HUES48 (cell line): ENCODE data around the gene LY6G5C.
"Not testable (repeated sequence)": the region's sequence is repeated elsewhere in the genome, so short reads cannot be mapped to it uniquely, and the experiment has no call there.

Source experiments
- H3K27ac ChIP-seq: one replicate; pipeline ENCODE4 v1.7.0; 2013; ENCODE audit warnings: low read depth, low read length, inconsistent platforms
- H3K27me3 ChIP-seq: 2 replicates; pipeline ENCODE4 v1.6.1; 2013; ENCODE audit warnings: mild to moderate bottlenecking, low read length; ENCODE audit not compliant: control insufficient read depth, insufficient read depth
- H3K36me3 ChIP-seq: 2 replicates; pipeline ENCODE4 v1.6.1; 2013; ENCODE audit warnings: low read length; ENCODE audit not compliant: control insufficient read depth, insufficient read depth
- H3K4me1 ChIP-seq: 2 replicates; pipeline ENCODE4 v1.6.1; 2013; ENCODE audit warnings: mild to moderate bottlenecking, low read length; ENCODE audit not compliant: control insufficient read depth, insufficient read depth
- H3K4me3 ChIP-seq: 2 replicates; pipeline ENCODE4 v1.5.1; 2013; ENCODE audit warnings: mild to moderate bottlenecking, low read depth, low read length
- H3K9ac ChIP-seq: 2 replicates; pipeline ENCODE4 v1.6.1; 2013; ENCODE audit warnings: mild to moderate bottlenecking, low read depth, low read length, moderate library complexity
- H3K9me3 ChIP-seq: 2 replicates; pipeline ENCODE4 v1.6.1; 2013; ENCODE audit warnings: low read length; ENCODE audit not compliant: control insufficient read depth, insufficient read depth

The LY6G5C gene

GRCh38 chr6:31713465-31713864 is 32.6 kb upstream of the LY6G5C start:
- Histone ChIP-seq H3K4me3 (no peak overlapping the region), H3K36me3 (no peaks in the 10 kb centered on the region), H3K9me3 (no peaks in the 10 kb centered on the region), H3K27me3 (no peaks in the 10 kb centered on the region), H3K27ac (peak overlapping the region; percentile 80), H3K4me1 (peaks cover 27% of the 10 kb centered on the region), H3K9ac (no peak overlapping the region)

- Histone ChIP-seq H3K27ac (no peak overlapping the region), H3K9me3 (no peaks in the 10 kb centered on the region), H3K9ac (no peak overlapping the region), H3K4me3 (no peak overlapping the region), H3K36me3 (no peaks in the 10 kb centered on the region), H3K27me3 (no peaks in the 10 kb centered on the region), H3K4me1 (peaks cover 19% of the 10 kb centered on the region)
These were observed 31.4 kb upstream of the LY6G5C start for GRCh38 chr6:31712296-31712695.

- Histone ChIP-seq H3K9me3 (no peaks in the 10 kb centered on the region), H3K27me3 (no peaks in the 10 kb centered on the region), H3K36me3 (no peaks in the 10 kb centered on the region), H3K9ac (no peak overlapping the region), H3K4me3 (no peak overlapping the region), H3K27ac (no peak overlapping the region), H3K4me1 (peaks cover 19% of the 10 kb centered on the region)
These were observed 30.4 kb upstream of the LY6G5C start for GRCh38 chr6:31711233-31711632.

- Histone ChIP-seq H3K9ac (no peak overlapping the region), H3K36me3 (no peaks in the 10 kb centered on the region), H3K27ac (no peak overlapping the region), H3K4me3 (no peak overlapping the region), H3K9me3 (no peaks in the 10 kb centered on the region), H3K27me3 (no peaks in the 10 kb centered on the region), H3K4me1 (peaks cover 19% of the 10 kb centered on the region)
These were observed 29.8 kb upstream of the LY6G5C start for GRCh38 chr6:31710523-31711219.

- not testable (repeated sequence) for H3K9me3 ChIP-seq, H3K27ac ChIP-seq, H3K4me1 ChIP-seq, H3K9ac ChIP-seq, H3K4me3 ChIP-seq, H3K27me3 ChIP-seq, H3K36me3 ChIP-seq
These were observed 28.3 kb upstream of the LY6G5C start for GRCh38 chr6:31709157-31709556.

GRCh38 chr6:31708224-31708623 is 27.4 kb upstream of the LY6G5C start:
- H3K4me1 ChIP-seq = no peaks in the 10 kb centered on the region
- no peaks in the 10 kb centered on the region for H3K27me3 ChIP-seq
- no peak overlapping the region for H3K27ac ChIP-seq

GRCh38 chr6:31707701-31708100 is 26.8 kb upstream of the LY6G5C start:
- no peak overlapping the region for H3K4me3 ChIP-seq
- no peaks in the 10 kb centered on the region for H3K36me3 ChIP-seq
- H3K9ac ChIP-seq = no peak overlapping the region
- no peak overlapping the region for H3K27ac ChIP-seq
- H3K27me3 ChIP-seq = no peaks in the 10 kb centered on the region
- H3K4me1 ChIP-seq = no peaks in the 10 kb centered on the region
- H3K9me3 ChIP-seq = no peaks in the 10 kb centered on the region

More at GRCh38 chr6:31708224-31708623, 27.4 kb upstream of the LY6G5C start:
- H3K4me3 ChIP-seq = no peak overlapping the region
- H3K36me3 ChIP-seq = no peaks in the 10 kb centered on the region
- no peak overlapping the region for H3K9ac ChIP-seq
- H3K9me3 ChIP-seq = no peaks in the 10 kb centered on the region

GRCh38 chr6:31706599-31706998 is 25.7 kb upstream of the LY6G5C start, which contains the start of gene LY6G6F:
Gene LY6G6F, plus strand, starts transcription at chr6:31706866. Its CDS starts 41 bp downstream, at chr6:31706907.
- Histone ChIP-seq H3K9ac (no peak within 1 kb of the TSS), H3K4me3 (no peak within 1 kb of the TSS), H3K36me3 (no peaks in the 10 kb centered on the region), H3K4me1 (0 out of 2 replicates have a peak, but pooled peaks cover 7% of the 10 kb centered on the region), H3K9me3 (no peaks in the 10 kb centered on the region), H3K27me3 (no peaks in the 10 kb centered on the region), H3K27ac (no peak within 1 kb of the TSS)

GRCh38 chr6:31705931-31706330 is 25.1 kb upstream of the LY6G5C start:
- Histone ChIP-seq H3K27ac (no peak overlapping the region), H3K9ac (no peak overlapping the region), H3K4me3 (no peak overlapping the region), H3K27me3 (no peaks in the 10 kb centered on the region), H3K36me3 (no peaks in the 10 kb centered on the region; the same call in 1 of the 2 replicates), H3K9me3 (no peaks in the 10 kb centered on the region), H3K4me1 (0 out of 2 replicates have a peak, but pooled peaks cover 7% of the 10 kb centered on the region)

- Histone ChIP-seq H3K27ac (peak within 1 kb of the TSS; percentile 93), H3K4me1 (0 out of 2 replicates have a peak, but pooled peaks cover 7% of the 10 kb centered on the region), H3K4me3 (peak within 1 kb of the TSS; percentile 89), H3K36me3 (peaks cover 17% of the 10 kb centered on the region; the same call in 1 of the 2 replicates), H3K27me3 (no peaks in the 10 kb centered on the region), H3K9ac (peak within 1 kb of the TSS; percentile 75), H3K9me3 (no peaks in the 10 kb centered on the region)
These were observed 22.2 kb upstream of the LY6G5C start, which contains the start of gene ABHD16A for GRCh38 chr6:31702819-31703716. Gene ABHD16A, minus strand, starts transcription at chr6:31703324. Its CDS starts 43 bp downstream, at chr6:31703281.

GRCh38 chr6:31702405-31702818 is 21.5 kb upstream of the LY6G5C start:
- H3K27me3 ChIP-seq = no peaks in the 10 kb centered on the region
- peak overlapping the region; percentile 89 for H3K4me3 ChIP-seq
- peak overlapping the region; percentile 75 for H3K9ac ChIP-seq
- 0 out of 2 replicates have a peak, but pooled peaks cover 7% of the 10 kb centered on the region for H3K4me1 ChIP-seq
- peaks cover 17% of the 10 kb centered on the region; the same call in 1 of the 2 replicates for H3K36me3 ChIP-seq
- H3K27ac ChIP-seq = peak overlapping the region; percentile 93
- H3K9me3 ChIP-seq = no peaks in the 10 kb centered on the region
